Retina (tissue), 1 donor: ENCODE results near the gene NLRP5.
A peak's percentile ranks its signal among the peaks of the same experiment; 100 is the strongest.
"Not testable (repeated sequence)": the region's sequence is repeated elsewhere in the genome, so short reads cannot be mapped to it uniquely, and the experiment has no call there.

Experiments
- DNase-seq: peaks from one replicate; pipeline ENCODE4 v3.0.0-alpha.2; 2016

The NLRP5 gene

DNA sequence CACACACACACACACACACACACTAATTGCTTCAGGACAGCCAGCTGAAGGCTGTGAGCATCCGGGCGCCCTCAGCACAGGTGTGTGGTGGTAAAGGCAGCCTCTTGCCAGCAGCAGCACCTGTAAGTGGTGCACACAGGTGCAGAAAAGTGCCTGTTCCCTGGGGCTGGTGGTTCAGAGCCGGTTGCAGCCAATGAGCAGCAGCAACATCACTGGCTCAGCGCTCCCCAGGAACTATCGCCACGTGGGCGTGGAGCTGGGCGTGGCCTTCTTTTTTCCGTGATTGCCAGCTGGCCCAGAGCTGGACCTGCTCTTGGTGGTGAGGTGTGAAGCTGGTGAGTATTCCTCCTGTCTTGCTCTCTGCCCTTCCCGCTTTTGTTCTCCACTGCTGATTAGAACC is at the start of gene NLRP5:
NLRP5 (plus strand) TSS at position 289 of the 400 bp plus-strand sequence.
- no peak for DNase-seq

DNA sequence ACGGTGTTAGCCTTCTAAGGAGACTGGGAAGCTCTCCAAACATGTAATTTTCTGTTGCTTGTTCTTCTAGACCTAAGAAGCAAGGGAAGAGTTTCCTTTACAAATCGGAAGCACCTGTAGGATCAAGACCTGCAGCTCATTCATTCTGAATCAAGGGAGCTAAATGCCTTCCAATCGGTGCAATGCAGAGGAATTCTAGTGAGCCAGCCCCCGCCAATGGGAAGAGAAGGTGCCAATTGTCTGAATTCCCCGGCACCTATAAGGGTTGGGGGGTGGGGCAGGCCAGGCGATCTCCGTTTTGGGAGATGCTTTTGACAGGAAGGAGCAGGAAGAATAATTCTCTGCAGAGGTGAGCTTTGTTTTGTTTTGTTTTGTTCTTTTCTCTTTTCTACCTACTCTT is 47.4 kb upstream of the NLRP5 start:
- DNase-seq: no peak

GRCh38 chr19:55940306-55940705 is 46.3 kb upstream of the NLRP5 start:
- DNase-seq: no peak

DNA sequence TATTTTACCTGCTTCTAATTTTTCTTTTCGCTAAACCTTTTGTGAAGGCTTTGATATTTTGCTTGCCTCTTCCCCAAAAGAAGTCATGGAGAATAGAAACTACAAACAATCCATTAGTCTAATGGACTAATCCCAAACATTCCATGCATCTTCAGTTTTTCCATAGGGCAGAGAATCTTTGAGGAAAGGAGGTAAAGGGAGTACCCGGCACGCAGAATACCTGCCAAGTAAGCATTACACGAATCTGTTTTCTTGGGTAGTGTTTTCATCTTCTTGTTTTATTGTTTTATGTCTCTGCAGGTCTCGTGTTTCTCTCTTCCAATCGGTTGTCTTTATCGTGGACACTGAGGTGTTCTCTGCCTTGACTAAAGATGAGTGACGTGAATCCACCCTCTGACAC is 39.0 kb upstream of the NLRP5 start, which contains the start of gene NLRP8:
NLRP8 (plus strand) TSS at position 301 of the 400 bp plus-strand sequence.
- DNase-seq: no peak

DNA sequence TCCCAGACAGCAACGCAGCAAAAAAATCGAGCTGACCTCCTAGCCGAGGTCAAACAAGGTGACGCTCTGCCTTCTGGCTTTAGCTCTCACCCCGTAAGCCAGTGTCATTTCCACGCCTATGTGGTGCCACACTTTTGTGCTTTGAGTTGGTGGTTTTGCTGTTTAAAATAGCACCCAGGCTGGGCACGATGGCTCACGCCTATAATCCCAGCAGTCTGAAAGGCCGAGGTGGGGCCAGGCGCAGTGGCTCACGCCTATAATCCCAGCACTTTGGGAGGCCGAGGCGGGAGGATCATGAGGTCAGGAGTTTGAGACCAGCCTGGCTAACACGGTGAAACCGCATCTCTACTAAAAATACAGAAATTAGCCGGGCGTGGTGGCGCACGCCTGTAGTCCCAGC is 36.0 kb upstream of the NLRP5 start:
- not testable (repeated sequence) for DNase-seq

- no peak for DNase-seq
These were observed 30.1 kb upstream of the NLRP5 start for GRCh38 chr19:55956431-55956830.

DNA sequence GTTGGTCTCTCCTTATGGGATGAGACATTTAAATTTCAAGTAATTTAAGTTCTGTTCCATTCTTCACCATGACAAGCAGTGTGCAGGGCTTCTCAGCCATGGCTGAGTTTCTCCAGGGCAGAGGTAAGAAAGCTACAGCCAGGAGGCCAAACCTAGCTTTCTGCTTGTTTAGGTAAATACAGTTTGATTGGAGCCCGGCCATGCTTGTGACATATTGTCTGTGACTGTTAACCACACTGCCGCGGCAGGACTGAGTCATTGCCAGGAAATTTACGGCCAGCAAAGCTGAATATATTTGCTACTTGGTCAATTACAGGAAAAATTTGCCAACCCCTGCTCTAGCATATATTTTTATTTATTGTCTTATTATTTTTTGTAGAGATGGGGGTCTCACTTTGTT is 28.2 kb upstream of the NLRP5 start:
- no peak for DNase-seq

GRCh38 chr19:55959996-55960675 is 26.4 kb upstream of the NLRP5 start:
- DNase-seq: no peak

- no peak for DNase-seq
These were observed 24.4 kb upstream of the NLRP5 start for GRCh38 chr19:55962186-55962585.

GRCh38 chr19:55973982-55974381 is 12.6 kb upstream of the NLRP5 start:
- no peak for DNase-seq

DNA sequence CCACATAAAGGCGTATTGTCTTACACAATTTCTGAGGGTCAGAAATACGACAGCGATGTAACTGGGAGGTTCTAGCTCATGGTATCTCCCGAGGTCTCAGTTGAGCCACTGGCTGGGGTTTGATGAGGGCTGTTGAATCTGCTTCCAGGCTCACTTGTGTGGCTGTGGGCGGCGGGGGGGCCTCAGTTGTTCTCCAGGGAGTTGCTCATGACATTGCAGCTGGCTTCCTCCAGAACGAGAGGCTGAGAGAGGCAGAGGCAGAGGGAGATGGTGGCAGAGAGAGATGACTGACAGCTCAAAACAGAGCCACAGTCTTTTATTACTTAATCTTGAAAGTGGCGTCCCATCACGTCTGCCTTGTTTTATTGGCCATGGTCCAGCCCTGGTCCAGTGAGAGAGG is 6.2 kb upstream of the NLRP5 start:
- DNase-seq: no peak

GRCh38 chr19:55985254-55985653 is 1.3 kb upstream of the NLRP5 start:
- DNase-seq: no peak

- no peak for DNase-seq
These were observed 4.3 kb downstream of the NLRP5 start for GRCh38 chr19:55990831-55991230.

DNA sequence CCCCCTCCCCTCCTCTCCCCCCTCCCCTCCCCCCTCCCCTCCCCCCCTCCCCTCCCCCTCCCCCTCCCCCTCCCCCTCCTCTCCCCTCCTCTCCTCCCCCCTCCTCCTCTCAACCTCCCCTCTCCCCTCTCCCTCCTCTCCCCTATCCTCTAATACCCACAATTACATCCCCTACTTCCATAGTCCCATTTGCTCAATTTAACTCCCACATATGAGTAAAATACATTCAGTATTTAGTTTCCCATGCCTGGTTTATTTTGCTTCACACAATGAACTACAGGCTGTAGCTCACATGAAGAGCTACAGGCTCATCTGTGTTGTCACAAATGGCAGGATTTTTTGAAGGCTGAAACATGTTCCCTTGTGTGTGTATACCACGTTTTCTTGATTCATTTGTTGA is 6.9 kb downstream of the NLRP5 start:
- DNase-seq: no peak

DNA sequence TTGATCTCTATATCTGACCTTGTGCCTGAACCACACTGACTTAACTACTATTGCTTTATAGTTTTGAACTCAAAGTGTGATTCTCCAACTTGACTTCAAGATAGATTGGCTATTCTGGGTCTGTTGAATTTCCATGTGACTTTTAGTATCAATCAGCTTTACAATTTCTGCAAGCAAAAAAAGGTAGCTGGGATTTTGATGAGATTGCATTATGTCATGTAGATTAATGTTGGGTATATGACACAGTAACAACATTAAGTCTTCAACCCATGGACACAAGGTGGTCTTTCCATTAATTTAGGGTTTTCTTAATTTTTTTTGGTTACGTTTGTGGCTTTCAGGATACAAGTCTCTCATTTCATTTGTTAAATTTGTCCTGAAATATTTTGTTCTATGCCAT is 28.2 kb downstream of the NLRP5 start:
- DNase-seq: no peak

GRCh38 chr19:56015756-56016155 is 29.2 kb downstream of the NLRP5 start:
- DNase-seq: no peak

GRCh38 chr19:56019325-56019724 is 32.8 kb downstream of the NLRP5 start:
- not testable (repeated sequence) for DNase-seq

DNA sequence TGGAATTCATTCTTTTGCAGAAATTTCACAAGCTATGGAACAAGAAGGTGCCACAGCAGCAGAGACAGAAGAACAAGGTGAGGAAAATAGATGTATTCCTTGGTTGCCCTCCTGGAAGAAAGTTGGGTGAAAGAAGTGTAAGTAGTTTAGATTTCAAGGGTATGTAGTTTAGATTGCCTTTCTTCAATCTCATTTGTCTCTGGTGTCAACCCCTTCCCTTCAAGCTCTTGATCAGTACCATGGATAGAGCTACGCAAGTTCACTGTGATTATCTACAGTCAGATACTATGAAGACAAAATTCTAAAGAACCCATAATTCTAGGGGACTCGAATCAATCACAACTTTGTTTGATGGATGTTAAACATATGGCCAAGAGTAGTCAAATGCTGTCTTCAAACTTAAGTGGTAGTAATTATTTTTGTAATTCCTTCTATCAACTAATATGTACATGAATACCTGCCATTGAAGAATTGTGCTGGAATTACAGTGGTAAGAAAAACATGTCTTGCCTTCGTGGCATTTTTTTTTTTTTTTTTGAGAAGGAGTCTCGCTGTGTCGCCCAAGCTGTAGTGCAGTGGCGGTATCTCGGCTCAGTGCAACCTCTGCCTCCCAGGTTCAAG is 33.9 kb downstream of the NLRP5 start:
- not testable (repeated sequence) for DNase-seq

DNA sequence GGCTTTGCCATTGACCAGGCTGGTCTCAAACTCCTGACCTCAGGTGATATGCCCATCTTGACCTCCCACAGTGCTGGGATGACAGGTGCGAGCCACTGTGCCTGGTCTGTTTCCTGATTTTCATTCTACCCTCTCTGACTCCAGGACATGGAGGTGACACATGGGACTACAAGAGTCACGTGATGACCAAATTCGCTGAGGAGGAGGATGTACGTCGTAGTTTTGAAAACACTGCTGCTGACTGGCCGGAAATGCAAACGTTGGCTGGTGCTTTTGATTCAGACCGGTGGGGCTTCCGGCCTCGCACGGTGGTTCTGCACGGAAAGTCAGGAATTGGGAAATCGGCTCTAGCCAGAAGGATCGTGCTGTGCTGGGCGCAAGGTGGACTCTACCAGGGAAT is 40.2 kb downstream of the NLRP5 start:
- DNase-seq: no peak

- DNase-seq: no peak
These were observed 67.0 kb downstream of the NLRP5 start for GRCh38 chr19:56053596-56053995.

DNA sequence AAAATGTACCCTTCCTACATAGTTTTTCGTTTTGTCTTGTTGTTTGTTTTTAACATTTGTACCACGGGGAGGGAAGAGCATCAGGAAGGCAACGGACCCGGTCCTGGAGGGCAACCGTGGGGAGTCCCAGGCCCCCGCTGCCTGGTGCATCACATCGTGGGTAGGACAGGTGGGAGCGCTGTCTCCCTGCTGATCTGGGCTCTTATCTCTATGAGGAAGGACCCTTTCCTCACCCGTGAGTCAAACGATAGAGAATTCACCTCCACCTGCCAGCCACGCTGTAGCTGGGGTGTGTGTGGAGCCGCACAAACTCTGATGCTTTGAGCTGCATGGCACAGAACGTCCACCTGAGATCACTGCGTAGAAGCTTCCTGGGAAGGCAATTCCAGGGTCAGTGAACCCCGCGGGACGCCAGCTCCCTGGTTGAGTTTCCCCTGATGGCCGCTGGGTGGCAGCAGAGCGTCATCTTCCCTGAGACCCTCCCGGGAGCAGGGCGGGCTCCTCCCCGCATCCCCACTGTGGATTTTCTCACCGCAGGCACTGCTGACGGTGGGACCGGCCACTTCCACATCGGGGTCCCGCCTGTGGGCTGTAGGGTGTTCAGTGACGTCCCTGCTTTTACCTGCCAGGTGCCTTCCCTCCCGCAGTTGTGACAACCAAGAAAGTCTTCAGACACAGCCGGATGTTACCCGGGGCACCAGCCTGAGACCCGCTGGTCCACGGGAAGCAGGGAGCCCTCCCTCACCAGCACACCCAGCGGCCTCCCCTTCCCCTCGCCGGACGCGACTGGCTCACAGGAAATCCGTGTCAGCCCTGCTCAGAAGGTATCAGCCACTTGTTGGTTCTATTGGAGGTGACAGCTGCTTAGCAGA is 79.8 kb downstream of the NLRP5 start:
- DNase-seq: peak; percentile 93

- no peak for DNase-seq
These were observed 83.1 kb downstream of the NLRP5 start for GRCh38 chr19:56069642-56070041.

DNA sequence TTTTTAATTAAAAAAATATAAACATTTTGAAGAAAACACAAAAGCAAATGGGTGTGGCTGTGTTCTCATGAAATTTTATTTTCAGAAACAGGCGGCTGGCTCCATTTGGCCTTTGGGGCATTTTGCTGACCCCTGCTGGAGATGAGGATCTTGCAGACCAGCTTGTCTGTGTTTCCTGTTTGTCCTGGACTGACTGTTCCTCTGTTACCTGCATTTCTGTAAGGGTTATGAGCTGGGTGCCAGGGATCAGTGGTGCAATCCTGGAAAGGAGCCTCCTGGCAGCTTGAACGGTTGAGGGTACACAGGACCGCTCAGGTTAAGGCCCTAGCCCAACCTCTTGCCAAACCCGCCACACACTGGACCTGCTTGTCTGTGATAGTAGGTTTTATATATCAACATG is 84.6 kb downstream of the NLRP5 start:
- no peak for DNase-seq

DNA sequence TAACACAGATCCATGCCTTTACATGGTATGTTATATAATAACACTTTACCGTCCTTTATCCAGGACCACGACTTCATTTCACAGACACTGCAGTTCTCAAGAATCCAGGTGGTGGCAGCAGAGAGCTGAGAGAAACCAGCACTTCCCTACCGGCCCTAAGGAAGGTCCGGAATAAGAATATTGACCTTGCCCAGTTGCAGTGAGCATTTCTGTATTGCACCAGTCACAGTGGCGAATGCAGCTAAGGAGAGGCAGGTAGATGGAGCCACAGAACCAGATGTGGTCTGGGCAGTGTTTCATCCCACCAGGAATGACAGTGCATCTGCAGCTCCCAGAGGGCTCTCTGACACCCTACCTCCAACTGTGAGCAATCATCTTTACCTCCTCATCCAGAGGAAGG is 89.9 kb downstream of the NLRP5 start:
- DNase-seq: peak; percentile 61
